Uterine smooth muscle cell (primary cell): ENCODE data around the gene PRSS36. TPM values are rescaled to one million over a fixed set of nuclear protein-coding genes. Genes with fewer than 3 reads are reported as not detected.

Experiments
- total RNA-seq: library from RNA; depleted of rRNA; stranded (reverse); fragments of >200 nt; gene quantifications from 2 replicates; pipeline ENCODE4 v1.2.3, GENCODE V29; 2014

Gene PRSS36
- 0.33 and 0.75 TPM in 2 replicates for total RNA-seq

GRCh38 chr16:31149894-31150890 is at the start of gene PRSS36:
TSS of gene PRSS36 (minus strand) at chr16:31150066. CDS start at chr16:31150035, 31 bp downstream.

DNA sequence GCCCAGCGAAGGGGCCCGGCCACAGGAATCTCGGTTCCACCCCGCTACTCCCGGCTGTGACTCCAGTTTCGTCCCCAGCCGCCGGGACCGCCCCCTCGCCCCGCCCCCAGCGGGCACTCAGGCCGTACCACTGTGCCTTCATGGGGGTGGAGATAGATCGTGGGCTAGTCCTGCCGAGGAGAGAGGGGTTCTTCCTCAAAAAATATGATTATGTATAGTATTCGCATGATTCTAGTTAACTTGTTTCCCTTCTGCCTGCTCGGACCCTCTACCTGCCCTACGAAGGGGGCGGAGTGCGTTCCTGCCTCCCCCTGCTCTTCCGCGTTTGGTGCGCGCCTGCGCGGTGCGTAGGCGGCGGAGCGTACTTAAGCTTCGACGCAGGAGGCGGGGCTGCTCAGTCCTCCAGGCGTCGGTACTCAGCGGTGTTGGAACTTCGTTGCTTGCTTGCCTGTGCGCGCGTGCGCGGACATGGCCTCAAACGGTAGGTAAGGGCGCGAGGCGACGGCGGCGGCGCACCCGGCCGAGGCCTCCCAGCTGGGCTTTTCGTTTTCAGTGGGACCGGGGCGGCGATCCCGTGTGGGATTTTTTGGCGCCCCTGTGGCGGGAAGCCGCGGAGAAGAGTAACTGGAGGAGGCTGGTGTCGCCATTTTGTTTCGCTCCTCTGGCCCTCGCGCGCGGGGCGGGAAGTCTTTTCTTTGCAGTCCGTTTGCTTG is 30.0 kb upstream of the PRSS36 start, which contains the start of gene FUS:
Gene FUS, plus strand, starts transcription at position 393 of the 713 bp plus-strand sequence. Its CDS starts 76 bp downstream, at position 469.

DNA sequence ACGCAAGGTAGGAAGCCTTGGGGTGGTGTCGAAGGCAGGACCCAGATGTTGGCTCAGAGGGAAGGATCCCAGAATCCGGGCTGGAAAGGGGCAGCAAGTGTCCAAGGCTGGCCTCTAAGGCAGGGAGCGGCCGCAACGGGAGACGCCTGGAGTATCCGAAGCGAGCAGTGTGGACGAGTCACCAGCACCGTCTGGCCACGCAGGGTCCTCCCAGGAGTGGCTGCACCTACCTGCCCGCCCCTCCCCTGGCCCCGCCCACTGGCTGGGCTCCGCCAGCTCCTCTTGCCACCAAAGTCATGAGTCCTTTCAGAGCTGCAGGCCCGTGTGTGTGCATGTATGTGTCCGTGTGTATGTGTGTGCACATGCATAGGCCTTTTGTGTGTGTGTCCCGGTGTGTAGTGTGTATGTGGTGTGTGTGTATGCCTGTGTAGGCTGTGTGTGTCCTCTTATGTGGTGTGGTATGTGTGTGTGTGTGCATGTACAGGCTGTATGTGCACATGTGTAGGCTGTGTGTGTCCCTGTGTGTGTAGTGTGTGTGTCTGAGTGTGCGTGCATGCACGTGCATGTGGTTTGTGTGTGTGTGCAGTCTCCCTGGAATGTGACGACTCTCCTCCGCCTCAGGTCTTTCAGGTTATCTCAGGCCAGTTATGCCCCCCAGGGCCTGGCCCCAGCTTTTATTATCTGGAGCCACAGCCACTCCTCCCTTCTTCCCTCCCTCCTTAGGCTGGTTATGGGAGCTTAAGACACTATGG is 14.2 kb downstream of the PRSS36 start, which contains the start of gene PRSS8:
Gene PRSS8, minus strand, starts transcription at position 193 of the 752 bp plus-strand sequence. CDS start 229 bp downstream, outside the sequence.

DNA sequence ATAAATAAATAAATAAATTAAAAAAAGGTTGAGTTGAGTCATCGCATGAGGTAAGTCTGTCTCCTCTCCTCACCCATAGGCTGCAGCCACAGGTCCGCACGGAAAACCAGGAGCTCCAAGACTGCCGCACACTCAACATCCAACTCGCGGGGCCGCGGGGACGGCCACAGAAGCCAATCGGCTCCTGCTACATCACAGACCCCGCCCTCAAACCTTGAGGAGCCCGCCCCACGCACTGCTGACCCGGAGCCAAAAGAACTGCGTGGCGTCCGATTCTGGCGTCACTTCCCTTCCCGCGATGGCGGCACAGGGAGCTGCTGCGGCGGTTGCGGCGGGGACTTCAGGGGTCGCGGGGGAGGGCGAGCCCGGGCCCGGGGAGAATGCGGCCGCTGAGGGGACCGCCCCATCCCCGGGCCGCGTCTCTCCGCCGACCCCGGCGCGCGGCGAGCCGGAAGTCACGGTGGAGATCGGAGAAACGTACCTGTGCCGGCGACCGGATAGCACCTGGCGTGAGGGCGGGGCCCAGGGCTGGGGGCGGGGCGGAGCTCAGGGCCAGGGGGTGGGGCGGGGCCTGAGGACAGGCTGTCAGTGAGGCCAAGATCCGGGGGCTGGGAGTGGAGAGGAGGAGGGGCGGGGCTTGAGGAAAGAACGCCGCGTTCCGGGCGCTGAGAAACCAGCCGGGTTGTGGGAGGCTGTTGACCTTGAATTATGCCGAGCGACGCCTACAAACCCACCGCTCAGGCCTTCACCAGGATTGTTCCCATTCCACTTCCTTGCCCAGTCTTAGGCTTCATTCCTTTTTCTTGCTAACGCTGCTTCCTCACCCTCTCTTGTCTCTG is 32.3 kb downstream of the PRSS36 start, which contains the start of gene KAT8:
Gene KAT8, plus strand, starts transcription at position 281 of the 839 bp plus-strand sequence. Its CDS starts 18 bp downstream, at position 299.

DNA sequence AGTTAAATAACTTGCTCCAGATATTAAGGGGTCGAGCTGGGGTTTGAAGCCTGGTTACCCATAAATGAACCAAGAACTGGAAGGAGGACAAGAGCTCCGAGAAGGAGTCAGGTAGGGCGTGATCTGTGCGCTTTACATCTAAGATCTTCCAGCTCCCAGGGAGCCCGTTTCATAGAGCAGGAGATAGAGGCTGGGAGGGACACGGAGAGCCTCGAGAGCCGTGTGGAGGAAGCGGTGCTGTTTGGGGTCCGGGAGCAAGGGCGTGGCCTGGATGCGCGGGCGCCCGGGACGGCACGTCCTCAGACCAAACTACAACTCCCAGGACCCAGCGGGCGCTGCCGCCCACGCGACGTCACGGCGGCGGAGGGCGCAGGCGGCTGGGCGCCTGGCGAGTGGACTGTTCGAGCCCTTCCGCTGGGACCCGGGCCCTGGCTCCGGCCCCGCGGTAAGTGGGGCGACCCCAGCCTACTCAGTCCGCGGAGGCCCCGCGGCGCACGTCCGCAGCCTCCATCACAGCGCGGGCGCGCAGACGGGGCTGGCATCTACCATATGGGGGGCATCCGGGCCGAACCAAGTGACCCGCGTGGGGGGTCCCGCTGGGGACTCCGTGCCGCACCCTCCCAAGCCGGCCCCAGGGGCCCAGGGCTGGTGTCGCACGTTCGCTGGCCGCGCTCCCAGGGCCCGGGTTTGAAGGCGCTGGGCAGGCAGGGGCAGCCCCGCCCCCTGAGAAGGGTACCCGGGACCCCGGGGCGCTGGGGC is 41.7 kb downstream of the PRSS36 start, which contains the start of gene BCKDK:
Gene BCKDK, plus strand, starts transcription at position 352 of the 759 bp plus-strand sequence. CDS start 838 bp downstream, outside the sequence.

DNA sequence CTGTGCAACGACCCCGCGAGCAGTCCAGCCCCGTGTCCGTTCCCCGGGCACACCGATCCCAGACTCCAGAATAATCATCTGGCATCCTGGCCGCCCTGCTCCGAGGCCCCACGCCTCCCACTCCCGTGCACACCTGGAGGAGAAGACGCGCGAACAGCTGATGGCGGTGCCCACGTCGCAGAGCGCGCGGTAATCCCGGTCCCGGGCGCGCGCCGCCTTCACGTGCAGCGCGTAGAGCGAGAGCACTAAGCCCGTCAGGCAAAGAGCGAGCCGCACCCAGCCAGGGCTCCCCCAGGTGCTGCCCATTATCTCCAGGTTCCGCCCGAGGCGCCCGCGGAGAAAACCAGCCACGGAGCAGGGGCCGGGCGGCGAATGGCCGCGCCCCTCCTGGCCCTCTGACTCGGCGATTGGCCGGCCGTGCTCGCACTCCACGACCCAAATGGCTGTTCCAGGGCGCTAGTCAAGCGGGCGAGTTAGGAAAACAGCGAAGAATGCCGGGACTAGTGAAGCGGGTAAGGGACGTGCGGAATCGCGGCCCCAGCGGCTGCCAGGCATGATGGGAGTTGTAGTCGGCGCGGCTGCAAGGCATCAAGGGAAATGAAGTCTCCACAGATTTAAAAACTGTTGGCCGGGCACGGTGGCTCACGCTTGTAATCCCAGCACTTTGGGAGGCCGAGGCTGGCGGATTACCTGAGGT is 55.3 kb downstream of the PRSS36 start, which contains the start of gene VKORC1:
Gene VKORC1, minus strand, starts transcription at position 374 of the 697 bp plus-strand sequence. Its CDS starts 68 bp downstream, at position 306.

Other genes starting within 250 kb of the PRSS36 start
- 20.0 and 28.0 TPM in 2 replicates for gene FBXL19, start 226.5 kb downstream of the PRSS36 start, total RNA-seq
- gene ORAI3, start 201.0 kb downstream of the PRSS36 start, total RNA-seq = 24.9 and 35.2 TPM in 2 replicates
- gene SETD1A, start 192.3 kb downstream of the PRSS36 start, total RNA-seq = 2.7 and 6.6 TPM in 2 replicates
- 28.0 and 35.6 TPM in 2 replicates for gene HSD3B7, start 164.9 kb downstream of the PRSS36 start, total RNA-seq
- gene STX1B, start 139.4 kb downstream of the PRSS36 start, total RNA-seq = 2.1 and 2.5 TPM in 2 replicates
- gene STX4, start 116.5 kb downstream of the PRSS36 start, total RNA-seq = 26.0 and 31.5 TPM in 2 replicates
- 10.6 and 14.1 TPM in 2 replicates for gene ZNF668, start 75.8 kb downstream of the PRSS36 start, total RNA-seq
- gene ZNF646, start 75.6 kb downstream of the PRSS36 start, total RNA-seq = 13.9 and 15.1 TPM in 2 replicates
- gene PRSS53, start 61.1 kb downstream of the PRSS36 start, total RNA-seq = 2.7 and 3.2 TPM in 2 replicates
- 98.5 and 142 TPM in 2 replicates for gene VKORC1, start 55.3 kb downstream of the PRSS36 start, total RNA-seq
- 16.9 and 18.6 TPM in 2 replicates for gene BCKDK, start 41.7 kb downstream of the PRSS36 start, total RNA-seq
- 33.6 and 37.0 TPM in 2 replicates for gene KAT8, start 32.4 kb downstream of the PRSS36 start, total RNA-seq
- gene PRSS8, start 14.3 kb downstream of the PRSS36 start, total RNA-seq = not detected in 2 replicates
- 79.6 and 121 TPM in 2 replicates for gene FUS, start 30.1 kb upstream of the PRSS36 start, total RNA-seq
- gene PYCARD, start 52.7 kb upstream of the PRSS36 start, total RNA-seq = 57.3 and 76.4 TPM in 2 replicates
- gene TRIM72, start 64.1 kb upstream of the PRSS36 start, total RNA-seq = under 0.01 TPM in 1 of 2 replicates, not detected in the other
- not detected in 2 replicates for gene PYDC1, start 67.1 kb upstream of the PRSS36 start, total RNA-seq
- gene ITGAM, start 109.9 kb upstream of the PRSS36 start, total RNA-seq = 0.11 TPM in 1 of 2 replicates, not detected in the other
- gene ITGAX, start 205.1 kb upstream of the PRSS36 start, total RNA-seq = 1.2 and 3.4 TPM in 2 replicates
- gene ITGAD, start 243.3 kb upstream of the PRSS36 start, total RNA-seq = not detected in 2 replicates